Panc1 (cell line): Measurements from ENCODE around the gene YIPF1. TPM values are rescaled to one million over a fixed set of nuclear protein-coding genes. Genes with fewer than 3 reads are reported as not detected.
"Not testable (repeated sequence)": the region's sequence is repeated elsewhere in the genome, so short reads cannot be mapped to it uniquely, and the experiment has no call there.

Source experiments
- ATAC-seq: fragments of 200-7000 bp; cut with Tn5 transposase; 2 replicates; pipeline ENCODE4 v1.9.1; 2020; ENCODE audit warnings: mild to moderate bottlenecking, moderate library complexity
- BruUV-seq: library from RNA; stranded (reverse); fragments of 400-500 nt; replicated peaks from 2 replicates; lab custom pipeline; 2021; lab: Mats Ljungman, UMichigan
- CTCF ChIA-PET: fragments of 300-600 bp; sonication (Branson Sonifier 250); formaldehyde crosslinking; loops from one replicate; lab custom pipeline; 2022; ENCODE audit warnings: antibody characterized with exemption; lab: Charles Lee
- POLR2A ChIA-PET: fragments of 300-600 bp; sonication (Branson Sonifier 250); formaldehyde crosslinking; loops from one replicate; lab custom pipeline; 2022; ENCODE audit warnings: antibody characterized with exemption; lab: Charles Lee
- DNase-seq: peaks from one replicate; pipeline ENCODE4 v3.0.0-alpha.2; 2010; ENCODE audit warnings: low read depth, low spot score
- H3K27ac ChIP-seq: 2 replicates; pipeline ENCODE4 v1.5.1; 2011; ENCODE audit warnings: mild to moderate bottlenecking, low read length, inconsistent platforms
- H3K27me3 ChIP-seq: fragments of 200-500 bp; sonication (Bioruptor generic); 2 replicates; pipeline ENCODE4 v1.6.0; 2014; ENCODE audit warnings: low read length, inconsistent platforms; ENCODE audit not compliant: control insufficient read depth, insufficient read depth
- H3K36me3 ChIP-seq: fragments of 200-500 bp; sonication (Bioruptor generic); 2 replicates; pipeline ENCODE4 v1.5.1; 2014; ENCODE audit warnings: inconsistent platforms, mild to moderate bottlenecking, low read length, moderate library complexity; ENCODE audit not compliant: control insufficient read depth, insufficient read depth
- H3K4me1 ChIP-seq: 2 replicates; pipeline ENCODE4 v1.5.1; 2011; ENCODE audit warnings: inconsistent platforms, mild to moderate bottlenecking, low read length, moderate library complexity; ENCODE audit not compliant: control insufficient read depth, insufficient read depth
- H3K4me3 ChIP-seq, 2 experiments: 2 replicates each; pipeline ENCODE4 v1.5.1; 2011 to 2012; ENCODE audit warnings: low read depth in 2 of 2, low read length in 2 of 2, mild to moderate bottlenecking in 2 of 2, inconsistent platforms in 1 of 2, moderate library complexity in 1 of 2
- H3K9me3 ChIP-seq: fragments of 200-500 bp; sonication (Bioruptor generic); 2 replicates; pipeline ENCODE4 v1.5.1; 2014; ENCODE audit warnings: low read depth, mild to moderate bottlenecking, inconsistent platforms, low read length, moderate library complexity; ENCODE audit not compliant: control insufficient read depth, insufficient read depth
- POLR2AphosphoS5 ChIP-seq: IDR thresholded peaks from 2 replicates; pipeline ENCODE4 v1.6.1; 2012; ENCODE audit warnings: mild to moderate bottlenecking, low read depth, low read length, moderate library complexity
- SIN3A ChIP-seq: IDR thresholded peaks from 2 replicates; pipeline ENCODE4 v1.6.1; 2012; ENCODE audit warnings: low read depth, mild to moderate bottlenecking, low read length, moderate library complexity, borderline replicate concordance; ENCODE audit not compliant: insufficient read depth
- TCF7L2 ChIP-seq: IDR thresholded peaks from 2 replicates; pipeline ENCODE4 v1.6.1; 2011; ENCODE audit warnings: mild to moderate bottlenecking, low read depth, low read length, inconsistent platforms
- in situ Hi-C: cut with HindIII; loops from 2 replicates; pipeline ENCODE4 v1.10.0; 2016; ENCODE audit warnings: low sequenced_read_pairs, low pct_unique_long_range_greater_than_20kb
- intact Hi-C: fragments of 100-400 bp; cut with micrococcal nuclease; formaldehyde crosslinking; loops from one replicate; pipeline ENCODE4 v1.10.0; 2022; ENCODE audit not compliant: unreplicated experiment
- total RNA-seq: library from RNA; stranded (reverse); gene quantifications from one replicate; pipeline ENCODE4 v1.2.1, GENCODE V29; 2021; ENCODE audit not compliant: unreplicated experiment
- TF ChIP-seq, protein P1 (sequence below), 2 experiments: IDR thresholded peaks; 2 replicates each; pipeline ENCODE4 v1.6.1; 2011 to 2012; ENCODE audit warnings: low read depth in 2 of 2, control low read depth in 1 of 2, low read length in 1 of 2, mild to moderate bottlenecking in 1 of 2, moderate library complexity in 1 of 2; ENCODE audit not compliant: insufficient read depth in 1 of 2
- TF ChIP-seq, protein P2 (sequence below): fragments of 450-650 bp; IDR thresholded peaks from 2 replicates; pipeline ENCODE4 v1.5.1; 2017; ENCODE audit warnings: mild to moderate bottlenecking

The YIPF1 gene
- total RNA-seq, 1 experiment from 2014 or later = 21.4 TPM

DNA sequence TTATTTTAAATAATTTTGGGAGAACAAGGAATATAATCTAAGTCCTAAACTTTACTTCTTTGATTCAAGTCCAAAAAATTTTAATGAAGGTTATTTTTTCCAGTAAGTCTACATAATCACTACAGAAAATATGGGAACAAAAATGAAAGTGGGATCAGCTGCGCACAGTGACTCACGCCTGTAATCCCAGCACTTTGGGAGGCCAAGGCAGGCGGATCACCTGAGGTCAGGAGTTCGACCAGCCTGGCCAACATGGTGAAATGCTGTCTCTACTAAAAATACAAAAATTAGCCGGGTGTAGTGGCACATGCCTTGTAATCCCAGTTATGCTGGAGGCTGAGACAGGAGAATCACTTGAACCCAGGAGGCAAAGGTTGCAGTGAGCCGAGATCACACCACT lies 6.0 kb downstream of the YIPF1 start:
- DNase-seq, H3K4me1 ChIP-seq, intact Hi-C loops, POLR2A ChIA-PET, H3K27me3 ChIP-seq, ATAC-seq, H3K9me3 ChIP-seq, H3K4me3 ChIP-seq, H3K36me3 ChIP-seq, in situ Hi-C loops, BruUV-seq, H3K27ac ChIP-seq: not testable (repeated sequence)
- CTCF ChIA-PET = interaction anchor here (0.6 kb wide), 1 partner anchor 149 kb away, joined by 9 read pairs; no protein-coding TSS in a partner anchor

- H3K27me3 ChIP-seq, H3K27ac ChIP-seq, H3K4me1 ChIP-seq, H3K4me3 ChIP-seq, BruUV-seq, H3K36me3 ChIP-seq, H3K9me3 ChIP-seq, in situ Hi-C loops, ATAC-seq, CTCF ChIA-PET, POLR2A ChIA-PET, intact Hi-C loops, DNase-seq: not testable (repeated sequence)
These were observed 7.7 kb downstream of the YIPF1 start for GRCh38 chr1:53881853-53882252.

DNA sequence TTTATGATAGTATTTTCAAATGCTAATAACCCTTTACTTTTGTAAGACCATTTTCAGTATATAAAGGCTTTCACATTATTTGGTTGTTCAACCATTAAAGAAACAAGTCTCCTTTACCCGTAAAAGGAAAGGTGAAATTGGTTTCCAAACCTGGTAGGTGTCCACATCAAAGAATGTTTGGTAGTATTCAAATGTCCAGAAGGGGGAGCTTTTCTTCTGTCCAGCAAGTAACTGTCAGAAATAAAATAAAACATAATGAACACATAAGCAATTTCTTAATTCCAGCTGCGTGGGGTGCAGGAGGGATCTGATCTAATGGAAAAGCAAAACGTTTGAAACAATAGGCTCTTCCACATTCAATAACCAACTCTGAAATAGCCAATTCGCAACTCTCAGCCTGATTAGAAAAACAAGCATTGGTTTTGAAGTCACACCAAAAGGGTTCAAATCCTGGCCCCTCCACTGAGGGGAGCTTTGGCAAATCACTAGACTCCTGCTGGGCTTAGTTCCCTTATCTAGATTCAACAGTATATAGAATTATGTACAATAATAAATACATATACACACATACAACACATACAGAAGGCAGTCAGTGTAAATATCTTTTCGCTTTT lies 11.0 kb downstream of the YIPF1 start:
- no TSS peak for BruUV-seq
- intact Hi-C loops = loop anchor here (2.0 kb wide), 1 partner anchor 70 kb away; no protein-coding TSS in a partner anchor
- ATAC-seq = 0 out of 2 replicates have a peak, but pooled peaks have one; percentile 60

GRCh38 chr1:53875150-53875549 lies 14.4 kb downstream of the YIPF1 start:
- H3K4me3 ChIP-seq, H3K27ac ChIP-seq, BruUV-seq, H3K9me3 ChIP-seq, DNase-seq, H3K4me1 ChIP-seq, intact Hi-C loops, CTCF ChIA-PET, ATAC-seq, in situ Hi-C loops, H3K27me3 ChIP-seq: not testable (repeated sequence)
- POLR2A ChIA-PET = interaction anchor here (0.6 kb wide), 1 partner anchor 23 kb away, joined by 9 read pairs; no protein-coding TSS in a partner anchor
- peaks cover 11% of the 10 kb centered on the region for H3K36me3 ChIP-seq

More for the DNA sequence above, 11.0 kb downstream of the YIPF1 start:
- in situ Hi-C loops = no loop called here
- TF ChIP-seq POLR2AphosphoS5 = no peak
- TF ChIP-seq TCF7L2 = no peak
- TF ChIP-seq, protein P1, sequence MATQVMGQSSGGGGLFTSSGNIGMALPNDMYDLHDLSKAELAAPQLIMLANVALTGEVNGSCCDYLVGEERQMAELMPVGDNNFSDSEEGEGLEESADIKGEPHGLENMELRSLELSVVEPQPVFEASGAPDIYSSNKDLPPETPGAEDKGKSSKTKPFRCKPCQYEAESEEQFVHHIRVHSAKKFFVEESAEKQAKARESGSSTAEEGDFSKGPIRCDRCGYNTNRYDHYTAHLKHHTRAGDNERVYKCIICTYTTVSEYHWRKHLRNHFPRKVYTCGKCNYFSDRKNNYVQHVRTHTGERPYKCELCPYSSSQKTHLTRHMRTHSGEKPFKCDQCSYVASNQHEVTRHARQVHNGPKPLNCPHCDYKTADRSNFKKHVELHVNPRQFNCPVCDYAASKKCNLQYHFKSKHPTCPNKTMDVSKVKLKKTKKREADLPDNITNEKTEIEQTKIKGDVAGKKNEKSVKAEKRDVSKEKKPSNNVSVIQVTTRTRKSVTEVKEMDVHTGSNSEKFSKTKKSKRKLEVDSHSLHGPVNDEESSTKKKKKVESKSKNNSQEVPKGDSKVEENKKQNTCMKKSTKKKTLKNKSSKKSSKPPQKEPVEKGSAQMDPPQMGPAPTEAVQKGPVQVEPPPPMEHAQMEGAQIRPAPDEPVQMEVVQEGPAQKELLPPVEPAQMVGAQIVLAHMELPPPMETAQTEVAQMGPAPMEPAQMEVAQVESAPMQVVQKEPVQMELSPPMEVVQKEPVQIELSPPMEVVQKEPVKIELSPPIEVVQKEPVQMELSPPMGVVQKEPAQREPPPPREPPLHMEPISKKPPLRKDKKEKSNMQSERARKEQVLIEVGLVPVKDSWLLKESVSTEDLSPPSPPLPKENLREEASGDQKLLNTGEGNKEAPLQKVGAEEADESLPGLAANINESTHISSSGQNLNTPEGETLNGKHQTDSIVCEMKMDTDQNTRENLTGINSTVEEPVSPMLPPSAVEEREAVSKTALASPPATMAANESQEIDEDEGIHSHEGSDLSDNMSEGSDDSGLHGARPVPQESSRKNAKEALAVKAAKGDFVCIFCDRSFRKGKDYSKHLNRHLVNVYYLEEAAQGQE (IDR thresholded peaks at IDR 0.05; ENCODE audit: insufficient read depth in 1 of 2, low read depth in 2 of 2, low read length in 1 of 2) = no peak
- TF ChIP-seq, protein P2, sequence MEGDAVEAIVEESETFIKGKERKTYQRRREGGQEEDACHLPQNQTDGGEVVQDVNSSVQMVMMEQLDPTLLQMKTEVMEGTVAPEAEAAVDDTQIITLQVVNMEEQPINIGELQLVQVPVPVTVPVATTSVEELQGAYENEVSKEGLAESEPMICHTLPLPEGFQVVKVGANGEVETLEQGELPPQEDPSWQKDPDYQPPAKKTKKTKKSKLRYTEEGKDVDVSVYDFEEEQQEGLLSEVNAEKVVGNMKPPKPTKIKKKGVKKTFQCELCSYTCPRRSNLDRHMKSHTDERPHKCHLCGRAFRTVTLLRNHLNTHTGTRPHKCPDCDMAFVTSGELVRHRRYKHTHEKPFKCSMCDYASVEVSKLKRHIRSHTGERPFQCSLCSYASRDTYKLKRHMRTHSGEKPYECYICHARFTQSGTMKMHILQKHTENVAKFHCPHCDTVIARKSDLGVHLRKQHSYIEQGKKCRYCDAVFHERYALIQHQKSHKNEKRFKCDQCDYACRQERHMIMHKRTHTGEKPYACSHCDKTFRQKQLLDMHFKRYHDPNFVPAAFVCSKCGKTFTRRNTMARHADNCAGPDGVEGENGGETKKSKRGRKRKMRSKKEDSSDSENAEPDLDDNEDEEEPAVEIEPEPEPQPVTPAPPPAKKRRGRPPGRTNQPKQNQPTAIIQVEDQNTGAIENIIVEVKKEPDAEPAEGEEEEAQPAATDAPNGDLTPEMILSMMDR = peak; percentile 82
- TF ChIP-seq SIN3A = no peak
- DNase-seq = peak; percentile 35
- Histone ChIP-seq H3K4me1 (no peaks in the 10 kb centered on the region), H3K27me3 (no peaks in the 10 kb centered on the region), H3K27ac (no peak overlapping the region), H3K36me3 (peaks cover 11% of the 10 kb centered on the region), H3K4me3 (no peak overlapping the region), H3K9me3 (no peaks in the 10 kb centered on the region)
- ChIA-PET POLR2A (interaction anchor here (0.6 to 0.8 kb wide), 2 partner anchors 14 to 40 kb away, joined by 3 to 4 read pairs; partner anchors contain the start of gene NDC1), CTCF (interaction anchor here (0.5 to 2.5 kb wide), 8 partner anchors 18 to 820 kb away, joined by 3 to 9 read pairs (median 4); partner anchors contain the start of genes IFT25, LRRC42 and NDC1)
